PC-9 (cell line): ENCODE results near the gene DHRS4.
"Not testable (repeated sequence)": the region's sequence is repeated elsewhere in the genome, so short reads cannot be mapped to it uniquely, and the experiment has no call there.

Experiments
- CTCF ChIP-seq: fragments of 200-600 bp; sonication (generic); conservative IDR thresholded peaks from 2 replicates; pipeline ENCODE4 v1.6.1; 2017; ENCODE audit warnings: mixed run types, antibody characterized with exemption, mild to moderate bottlenecking, moderate library complexity
- EZH2 ChIP-seq: fragments of 200-600 bp; sonication (generic); IDR thresholded peaks from 2 replicates; pipeline ENCODE4 v1.8.0; 2017; ENCODE audit warnings: antibody characterized with exemption, low read depth

GRCh38 chr14:23951136-23951466, 2.5 kb upstream of the DHRS4 start:
- TF ChIP-seq CTCF, EZH2: not testable (repeated sequence)
